ENCODE measurements around the gene PKMYT1.

Gene PKMYT1

DNA sequence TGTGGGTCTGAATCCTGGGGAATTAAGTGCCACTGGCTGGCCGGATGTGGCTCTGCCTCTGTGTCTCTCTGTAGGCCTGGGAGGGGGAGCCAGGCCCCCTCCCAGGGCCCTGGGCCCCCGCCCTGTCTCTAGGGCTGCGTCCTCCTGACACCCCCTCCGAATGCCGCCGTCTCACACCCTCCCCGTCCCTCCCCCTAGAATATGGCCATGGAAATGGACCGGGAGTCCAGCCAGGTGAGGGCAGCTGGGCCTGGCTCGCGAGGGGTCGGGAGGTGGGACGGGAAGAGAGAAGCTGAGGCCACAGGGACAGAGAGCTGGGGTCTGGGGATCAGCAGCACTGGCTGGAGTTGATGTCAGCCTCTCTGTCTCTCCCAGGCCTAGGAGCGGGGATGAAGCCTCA, 16.1 kb upstream of the PKMYT1 start:
- DNase-seq (ENCODE audit: low read depth) = no peak

GRCh38 chr16:2992383-2993081, 12.3 kb upstream of the PKMYT1 start:
- DNase-seq (ENCODE audit: low read depth) = no peak

DNA sequence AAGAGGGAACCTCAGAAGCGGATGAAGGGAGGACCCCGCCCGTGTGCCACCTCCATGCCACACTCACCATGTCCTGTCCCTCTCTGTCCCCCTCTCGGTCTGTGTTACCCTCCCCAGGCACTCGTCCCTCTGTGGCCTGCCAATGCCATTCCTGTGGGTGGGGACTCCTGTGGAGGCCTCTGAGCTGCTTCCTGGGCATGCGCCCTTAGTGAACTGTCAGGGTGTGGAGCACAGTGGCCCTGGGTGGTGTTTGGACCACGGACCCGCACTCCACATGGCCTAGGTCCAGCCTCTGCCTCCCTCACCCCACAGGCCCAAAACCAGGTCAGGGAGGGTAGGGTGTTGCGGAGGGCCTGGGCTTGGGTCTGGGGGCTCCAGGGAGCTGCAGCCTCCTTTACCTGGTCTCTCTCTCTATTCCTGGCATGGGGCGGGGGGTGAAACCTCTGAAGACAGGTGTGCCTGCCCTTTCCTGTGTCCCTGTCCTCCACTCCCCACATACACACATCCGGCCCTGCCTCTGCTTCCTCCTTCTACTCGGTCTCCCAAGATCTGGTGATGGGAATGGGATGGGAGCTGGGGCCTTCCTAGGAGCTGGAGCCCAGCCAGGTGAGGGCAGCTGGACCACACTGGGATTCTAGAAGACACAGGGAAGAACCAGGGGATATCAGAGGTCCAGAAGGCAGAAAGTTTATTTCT, 11.5 kb upstream of the PKMYT1 start:
- DNase-seq (ENCODE audit: low read depth) = no peak

GRCh38 chr16:2990891-2991290, 10.6 kb upstream of the PKMYT1 start:
- no peak for DNase-seq (ENCODE audit: low read depth)

- DNase-seq (ENCODE audit: low read depth) = no peak
Measured at GRCh38 chr16:2988590-2989099, 8.4 kb upstream of the PKMYT1 start.

GRCh38 chr16:2987833-2988232, 7.6 kb upstream of the PKMYT1 start:
- DNase-seq (ENCODE audit: low read depth) = no peak

GRCh38 chr16:2987286-2987685, 7.0 kb upstream of the PKMYT1 start:
- DNase-seq (ENCODE audit: low read depth) = no peak

DNA sequence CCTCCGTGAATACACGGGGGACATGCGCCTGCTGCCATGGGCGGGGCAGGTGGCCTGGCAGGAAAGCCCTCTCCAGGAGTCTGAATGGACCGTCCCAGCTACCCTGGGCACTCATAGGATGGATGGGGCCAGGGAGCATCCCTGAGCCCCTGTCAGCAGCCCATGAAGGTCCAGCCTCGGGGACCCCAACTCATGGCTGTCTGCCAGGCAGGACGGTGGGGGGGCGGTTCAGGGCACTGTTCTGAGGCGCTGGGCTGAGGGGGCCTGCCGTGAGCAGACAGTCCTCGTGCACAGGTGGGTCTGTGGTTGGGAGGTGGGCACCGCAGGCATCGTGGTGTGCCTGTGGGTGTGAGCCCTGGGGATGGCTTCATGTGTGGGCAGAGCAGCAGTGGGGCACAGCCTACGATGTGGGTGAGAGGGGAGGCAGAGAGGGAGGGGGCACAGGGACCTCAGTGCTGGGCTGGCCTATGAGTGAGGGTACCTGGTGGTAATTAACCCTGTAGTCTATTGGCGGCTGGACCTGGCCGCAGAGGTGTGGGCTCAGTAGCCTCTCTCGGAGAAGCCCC, 6.5 kb upstream of the PKMYT1 start:
- DNase-seq (ENCODE audit: low read depth) = no peak

DNA sequence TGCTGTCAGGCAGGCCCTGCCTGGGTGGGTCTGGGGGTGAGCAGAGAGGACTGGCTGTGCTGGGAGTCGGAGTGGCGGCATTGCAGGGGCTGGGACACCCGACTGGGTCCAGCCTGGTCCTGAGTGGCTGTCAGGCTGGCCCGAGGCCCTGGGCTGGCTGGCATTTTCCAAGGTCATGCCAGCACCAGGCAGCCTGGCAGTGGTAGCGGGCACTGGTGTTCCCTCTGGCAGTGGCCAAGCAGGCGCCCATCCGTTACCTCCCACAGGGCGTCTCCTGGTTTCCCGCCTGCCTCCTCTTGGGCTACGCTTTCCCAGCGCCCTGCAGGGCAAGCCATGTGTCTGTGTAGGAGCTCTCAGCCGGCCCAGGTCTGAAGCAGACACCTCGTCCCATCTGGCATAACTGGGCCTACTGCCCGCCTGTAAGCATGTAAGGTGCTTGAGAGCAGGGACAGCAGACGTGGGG, 5.7 kb upstream of the PKMYT1 start:
- DNase-seq (ENCODE audit: low read depth) = no peak

DNA sequence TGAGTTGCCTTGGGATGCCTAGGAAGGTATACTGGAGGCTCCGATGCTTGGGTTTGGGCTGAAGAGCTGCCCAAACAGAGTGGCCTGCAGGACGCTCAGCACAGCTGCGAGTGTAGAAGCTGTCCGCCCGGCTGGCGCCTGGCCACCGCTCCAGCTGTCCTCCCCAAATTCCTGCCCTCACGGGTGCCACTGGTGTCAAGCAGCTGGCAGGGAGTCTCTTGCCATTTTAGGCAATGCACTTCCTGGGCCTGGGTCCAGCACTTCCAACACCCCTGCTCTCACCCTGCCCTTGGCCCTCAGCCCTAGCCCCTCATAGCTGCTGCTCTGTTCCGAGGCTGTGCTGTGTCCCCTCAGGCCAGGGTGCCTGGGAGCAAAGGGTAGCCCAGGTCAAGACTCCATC, 5.2 kb upstream of the PKMYT1 start:
- no peak for DNase-seq (ENCODE audit: low read depth)

- DNase-seq (ENCODE audit: low read depth) = peak; percentile 62
Measured at GRCh38 chr16:2983706-2984136, 3.5 kb upstream of the PKMYT1 start.

GRCh38 chr16:2982402-2982801, 2.2 kb upstream of the PKMYT1 start:
- no peak for DNase-seq (ENCODE audit: low read depth)

DNA sequence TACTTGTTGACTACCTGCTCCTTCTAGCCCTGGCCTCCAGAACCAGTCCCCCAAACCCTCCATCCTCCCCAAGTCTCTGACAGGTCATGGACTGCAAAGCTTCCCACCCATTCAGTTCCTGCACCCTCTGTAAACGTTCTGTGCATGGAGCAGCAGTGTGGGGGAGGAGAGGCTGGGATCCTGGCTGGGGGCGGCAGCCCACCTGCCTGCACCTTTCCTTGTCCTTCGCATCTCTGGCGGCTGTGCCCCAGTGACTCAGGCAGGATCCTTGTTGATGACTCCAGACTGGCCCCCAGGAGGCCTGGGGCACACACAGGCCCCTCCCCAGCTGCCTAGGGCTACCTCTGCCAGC, 1.6 kb upstream of the PKMYT1 start:
- no peak for DNase-seq (ENCODE audit: low read depth)

DNA sequence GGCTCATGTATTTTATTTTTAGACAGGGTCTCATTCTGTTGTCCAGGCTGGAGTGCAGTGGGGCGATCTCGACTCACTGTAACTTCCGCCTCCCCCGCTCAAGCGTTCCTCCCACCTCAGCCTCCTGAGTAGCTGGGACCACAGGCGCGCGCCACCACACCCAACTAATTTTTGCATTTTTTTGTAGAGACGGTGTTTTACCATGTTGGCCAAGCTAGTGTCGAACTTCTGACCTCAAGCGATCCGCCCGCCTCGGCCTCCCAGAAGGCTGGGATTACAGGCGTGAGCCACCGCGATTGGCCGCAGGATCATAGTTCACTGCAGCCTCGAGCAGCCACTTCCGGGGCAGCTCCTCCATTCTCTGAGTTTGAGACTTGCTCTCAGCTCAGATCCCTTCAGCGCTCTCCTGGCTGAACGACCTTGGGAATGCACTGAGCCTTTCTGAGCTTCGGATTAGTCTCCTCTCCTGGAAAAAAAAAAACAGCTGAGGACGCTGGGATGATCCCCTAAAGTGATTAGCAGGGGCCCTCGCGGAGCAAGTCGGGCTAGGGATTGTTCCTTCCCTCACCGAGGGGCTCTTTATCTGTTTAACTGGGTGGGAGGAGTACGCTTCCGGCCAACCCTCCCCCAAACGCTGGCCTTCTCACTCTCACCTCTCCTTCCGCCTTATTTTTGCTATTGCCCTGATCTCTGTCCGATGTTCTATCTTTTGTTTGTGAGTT, 1.1 kb upstream of the PKMYT1 start:
- DNase-seq (ENCODE audit: low read depth) = peak; percentile 47

- DNase-seq (ENCODE audit: low read depth) = no peak
Measured at GRCh38 chr16:2979669-2980226, 498 bp downstream of the PKMYT1 start.

- no peak for DNase-seq (ENCODE audit: low read depth)
Measured at GRCh38 chr16:2977440-2977839, 2.8 kb downstream of the PKMYT1 start.

- no peak for DNase-seq (ENCODE audit: low read depth)
Measured at GRCh38 chr16:2976673-2977072, 3.6 kb downstream of the PKMYT1 start.

DNA sequence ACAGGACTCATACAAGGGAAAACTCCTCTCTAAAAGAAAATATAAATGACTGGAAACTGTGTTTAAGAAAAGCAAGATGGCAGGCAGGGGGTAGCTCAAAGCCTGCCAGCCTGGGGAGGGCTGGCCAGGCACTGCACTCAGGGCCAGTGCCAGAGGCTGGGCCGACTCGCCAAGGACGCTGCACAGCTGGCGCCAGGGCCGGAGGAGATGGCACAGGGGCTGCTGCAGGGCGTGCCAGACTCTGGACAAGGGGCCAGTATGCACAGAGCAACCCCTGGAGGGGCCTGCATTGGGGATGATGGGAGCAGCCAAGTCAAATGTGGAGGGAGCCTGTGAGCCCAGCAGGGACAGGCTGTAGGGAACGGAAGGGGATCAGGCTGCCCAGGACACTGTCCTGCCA, 4.0 kb downstream of the PKMYT1 start:
- DNase-seq (ENCODE audit: low read depth) = no peak

- DNase-seq (ENCODE audit: low read depth) = no peak
Measured at GRCh38 chr16:2975161-2975795, 5.0 kb downstream of the PKMYT1 start.

GRCh38 chr16:2974319-2975056, 5.8 kb downstream of the PKMYT1 start:
- no peak for DNase-seq (ENCODE audit: low read depth)
